Stimulated activated CD4-positive, alpha-beta T cell treated with anti-CD3 and anti-CD28 coated beads, Interleukin-2, amount 100 ng/mL, for 4 hours (primary cell): ENCODE measurements around the gene EML6.
"Not testable (repeated sequence)": the region's sequence is repeated elsewhere in the genome, so short reads cannot be mapped to it uniquely, and the experiment has no call there.

Experiments
- DNase-seq: peaks from one replicate; pipeline ENCODE4 v3.0.0-alpha.2; 2020; ENCODE audit warnings: low read depth

EML6 gene

GRCh38 chr2:54845514-54845913, 122.1 kb downstream of the EML6 start:
- no peak for DNase-seq

DNA sequence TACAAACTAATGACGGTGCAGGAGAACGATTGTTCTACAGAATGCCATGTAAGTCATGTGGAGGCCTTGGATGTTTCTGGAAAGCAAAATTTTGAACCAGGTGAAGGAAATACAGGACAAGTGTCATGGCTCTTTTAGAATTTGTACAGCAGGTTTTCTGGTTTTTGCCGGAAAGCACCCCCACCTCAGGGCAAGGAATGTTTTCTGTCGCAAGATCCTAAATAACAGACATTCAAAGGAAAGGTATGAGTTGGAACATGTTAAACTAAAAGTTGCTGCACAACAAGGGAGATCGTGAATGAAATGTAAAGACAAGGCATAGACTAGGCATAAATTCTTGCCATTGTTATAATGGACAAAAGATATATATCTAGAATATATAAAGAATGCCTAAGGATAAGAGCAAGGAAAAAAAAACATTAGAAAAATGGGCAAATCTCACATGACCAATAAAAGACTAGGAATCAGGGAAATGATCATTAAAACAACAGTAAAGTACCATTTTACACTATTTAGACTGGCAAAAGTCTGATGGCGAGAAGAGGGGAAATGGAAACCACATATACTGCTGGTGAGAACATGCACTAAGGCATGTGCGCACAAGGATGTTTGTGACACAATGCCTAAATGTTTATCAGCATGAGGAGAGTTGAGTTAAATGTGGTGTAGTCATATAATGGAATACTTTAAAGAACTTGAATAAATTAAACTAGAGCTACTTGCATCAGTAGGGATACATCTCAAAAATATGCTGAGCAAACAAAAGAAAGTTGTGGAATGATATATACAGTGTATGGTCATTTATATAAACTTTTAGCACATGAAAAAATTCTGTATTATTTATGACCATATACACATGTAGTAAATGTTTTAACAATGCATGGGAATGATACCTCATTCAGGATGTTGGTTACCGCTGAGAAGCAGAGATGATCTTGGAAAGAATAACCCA, 127.0 kb downstream of the EML6 start:
- DNase-seq = no peak

DNA sequence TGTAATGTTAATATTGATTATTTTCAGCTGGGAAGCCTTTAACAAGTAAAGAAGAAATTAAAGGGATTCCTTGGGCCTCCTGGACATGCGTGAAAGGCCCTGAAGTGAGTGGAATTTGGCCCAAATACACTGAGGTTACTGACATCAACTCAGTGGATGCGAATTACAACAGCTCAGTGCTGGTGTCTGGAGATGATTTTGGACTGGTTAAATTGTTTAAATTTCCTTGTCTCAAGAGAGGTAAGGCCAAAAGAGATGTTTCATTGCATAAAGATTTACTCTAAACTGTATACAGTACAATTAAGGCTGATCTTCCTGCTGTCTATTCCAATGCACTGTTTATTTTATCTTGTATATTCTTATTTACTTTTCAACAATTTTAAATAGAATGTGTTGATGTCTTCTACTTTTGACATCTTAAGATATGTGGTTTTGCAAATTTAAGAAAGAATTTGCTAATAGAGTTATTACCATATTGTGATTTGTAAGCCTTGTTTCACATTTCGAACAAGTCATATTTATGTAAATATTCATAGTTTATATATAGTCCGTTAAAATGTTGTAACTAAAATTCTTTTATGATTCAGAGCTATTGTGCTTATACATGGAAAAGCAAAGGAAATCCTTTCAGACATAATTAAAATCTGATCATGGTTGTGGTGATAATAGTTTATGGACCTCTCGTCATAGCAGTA, 130.3 kb downstream of the EML6 start:
- DNase-seq = no peak

GRCh38 chr2:54855434-54855833, 132.0 kb downstream of the EML6 start:
- DNase-seq = no peak

- DNase-seq = no peak
Observed at GRCh38 chr2:54858021-54858681, 134.7 kb downstream of the EML6 start.

GRCh38 chr2:54859416-54859815, 136.0 kb downstream of the EML6 start:
- no peak for DNase-seq

DNA sequence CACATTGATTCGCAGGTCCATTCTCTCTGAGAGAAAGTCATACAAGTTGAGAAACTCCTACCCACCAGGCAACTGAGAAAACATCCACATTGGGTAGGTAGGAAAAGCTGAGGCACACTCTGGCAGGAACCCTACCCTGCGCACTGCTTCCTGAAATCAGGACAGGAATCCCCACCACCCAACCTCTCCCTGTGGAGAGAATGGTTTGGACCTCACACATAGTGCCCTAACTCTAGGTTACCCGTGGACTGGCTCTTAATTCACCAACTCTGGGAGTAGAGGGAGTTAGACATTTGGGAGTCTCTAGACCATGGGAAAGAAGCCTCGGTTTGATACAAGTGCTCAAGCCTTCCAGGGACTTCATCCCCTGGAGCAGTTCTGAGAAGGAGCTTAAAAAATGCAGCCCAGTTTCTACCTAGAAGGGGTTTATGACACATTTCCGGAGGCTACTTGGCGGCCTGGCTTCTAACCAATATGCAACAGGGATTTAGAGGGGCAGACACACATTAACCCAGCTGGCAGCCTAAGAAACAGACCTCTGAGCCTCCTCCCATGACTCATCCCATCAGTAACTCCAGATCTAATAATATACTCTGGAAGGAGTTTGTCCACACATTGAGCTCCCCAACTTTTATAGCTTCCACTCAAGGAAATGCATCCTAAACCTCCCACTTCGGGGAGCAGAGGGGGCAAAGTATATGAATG, 136.7 kb downstream of the EML6 start:
- DNase-seq = no peak

- DNase-seq = no peak
Observed at GRCh38 chr2:54862229-54862628, 138.8 kb downstream of the EML6 start.

- DNase-seq = no peak
Observed at GRCh38 chr2:54862742-54863141, 139.3 kb downstream of the EML6 start.

GRCh38 chr2:54863660-54864059, 140.2 kb downstream of the EML6 start:
- DNase-seq = no peak

- no peak for DNase-seq
Observed at GRCh38 chr2:54864096-54864495, 140.6 kb downstream of the EML6 start.

- no peak for DNase-seq
Observed at GRCh38 chr2:54864727-54865126, 141.3 kb downstream of the EML6 start.

GRCh38 chr2:54866179-54866578, 142.7 kb downstream of the EML6 start:
- no peak for DNase-seq

DNA sequence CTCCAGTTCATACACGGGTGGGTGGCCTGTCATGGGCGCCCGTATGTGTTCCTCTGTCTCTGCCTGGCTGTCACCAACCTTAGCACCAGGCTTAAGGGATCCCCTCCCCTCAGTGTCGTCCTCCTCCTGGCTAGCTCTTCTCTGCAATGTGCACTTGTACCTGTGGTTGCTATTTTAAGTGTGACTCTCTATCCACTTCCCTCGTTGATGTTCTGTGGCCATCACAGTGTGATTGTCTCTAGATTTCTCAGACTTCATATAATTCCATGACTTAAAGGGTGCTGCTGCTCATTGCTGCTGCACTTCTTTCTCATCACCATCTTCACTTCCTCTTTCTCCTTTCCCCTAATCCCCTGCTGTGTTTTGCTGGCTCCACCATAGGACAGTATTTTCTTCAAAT, 143.4 kb downstream of the EML6 start:
- no peak for DNase-seq

DNA sequence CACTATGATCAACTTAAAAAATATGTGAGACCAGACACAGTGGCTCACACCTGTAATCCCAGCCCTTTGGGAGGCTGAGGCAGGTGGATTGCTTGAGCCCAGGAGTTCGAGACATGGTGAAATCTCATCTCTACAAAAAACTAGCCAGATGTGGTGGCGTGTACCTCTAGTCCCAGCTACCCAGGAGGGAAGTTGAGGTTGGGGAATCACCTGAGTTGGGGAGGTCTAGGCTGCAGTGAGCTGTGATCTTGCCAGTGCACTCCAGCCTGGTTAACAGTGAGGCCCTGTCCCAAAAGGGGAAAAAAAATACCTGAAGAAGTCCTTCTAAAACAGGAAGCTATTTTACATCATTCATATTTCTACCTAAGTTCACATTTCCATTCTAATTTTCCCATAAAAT, 144.0 kb downstream of the EML6 start:
- DNase-seq = no peak

DNA sequence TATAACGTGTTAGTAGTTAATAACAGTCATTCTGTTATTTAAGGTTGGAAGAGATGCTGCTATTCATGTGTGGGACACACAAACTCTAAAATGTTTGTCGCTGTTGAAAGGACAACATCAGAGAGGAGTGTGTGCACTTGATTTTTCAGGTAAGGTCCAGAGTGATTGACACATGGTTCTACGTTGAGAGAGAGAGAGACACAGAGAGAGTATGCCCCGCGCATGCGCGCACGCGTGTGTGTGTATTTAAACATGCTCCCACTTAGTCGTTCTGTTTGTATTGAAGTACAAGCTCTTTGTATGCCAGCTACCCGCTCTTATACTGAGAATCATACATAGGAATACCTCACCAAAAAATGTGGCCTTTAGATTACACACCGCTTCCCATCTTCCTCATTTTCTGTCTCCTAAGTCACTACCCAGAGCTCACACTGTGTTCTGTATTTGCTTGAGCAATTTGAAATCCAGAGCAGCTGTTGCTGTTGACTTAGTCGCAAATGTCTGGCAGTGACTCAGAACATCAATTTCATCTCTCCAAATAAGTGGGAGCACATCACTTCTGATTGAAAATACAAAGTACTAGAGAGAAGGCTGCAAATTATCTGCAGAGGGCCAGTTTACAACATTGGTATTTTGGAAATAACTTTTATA, 148.1 kb downstream of the EML6 start:
- no peak for DNase-seq

DNA sequence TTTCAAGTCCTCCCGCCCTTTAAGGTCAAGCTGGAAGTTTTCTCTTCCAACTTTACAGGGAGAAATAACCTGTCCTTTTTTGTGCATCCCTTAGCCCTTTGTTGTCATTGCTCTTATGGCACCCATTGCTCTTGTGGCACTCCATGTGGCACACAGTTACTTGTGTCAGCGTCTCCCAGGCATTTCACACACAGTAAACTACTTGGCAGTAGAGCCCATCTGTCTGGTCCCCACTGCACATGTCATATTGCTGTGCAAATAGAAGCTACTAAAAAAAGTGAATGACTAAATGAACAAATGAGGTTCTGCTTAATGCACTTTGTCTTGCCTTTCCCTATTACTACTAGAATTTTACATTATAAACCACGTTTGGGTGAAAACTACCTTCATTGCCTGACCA, 149.3 kb downstream of the EML6 start:
- DNase-seq = no peak

DNA sequence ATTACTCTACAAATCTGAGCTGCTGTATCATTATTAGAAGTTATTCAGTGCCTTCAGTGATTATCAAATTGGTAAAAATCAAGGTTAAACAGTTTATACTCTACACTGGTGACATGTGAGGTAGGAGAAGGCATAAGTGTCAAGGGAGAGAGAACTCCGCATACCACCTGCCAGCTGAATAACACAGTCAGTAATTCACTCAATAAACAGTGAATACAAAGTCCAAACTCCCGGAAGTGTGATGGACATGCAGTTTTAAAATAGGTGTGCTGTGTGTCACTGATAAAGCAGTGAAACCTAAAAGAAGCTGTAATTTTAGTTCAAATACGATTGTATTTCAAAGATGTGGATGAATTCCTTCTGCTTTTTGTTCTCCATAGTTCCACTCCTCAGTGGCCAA, 149.8 kb downstream of the EML6 start:
- DNase-seq = not testable (repeated sequence)

- no peak for DNase-seq
Observed at GRCh38 chr2:54876764-54877163, 153.3 kb downstream of the EML6 start.

DNA sequence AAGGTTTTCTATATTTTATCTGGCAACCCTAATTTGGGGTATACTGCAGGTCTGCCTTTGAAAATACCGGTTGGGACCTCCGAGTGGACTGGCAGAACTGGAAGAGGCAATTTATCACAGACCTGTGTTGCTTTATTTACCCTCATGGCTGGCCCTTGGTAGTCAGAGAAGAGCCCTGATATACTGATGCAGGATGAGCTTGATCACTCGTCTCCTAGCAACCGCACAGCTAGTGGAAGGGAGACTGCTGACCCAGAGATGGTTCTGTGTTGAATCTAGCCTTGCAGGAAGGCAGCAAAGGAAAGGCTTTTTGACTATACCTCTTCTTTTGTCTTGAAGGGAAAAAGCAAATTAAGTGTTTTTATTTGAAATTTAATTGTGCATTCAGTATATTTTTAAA, 154.7 kb downstream of the EML6 start:
- DNase-seq = no peak

- no peak for DNase-seq
Observed at GRCh38 chr2:54879032-54879431, 155.6 kb downstream of the EML6 start.
